ENCODE data around the gene VSNL1. TPM values are rescaled to one million over a fixed set of nuclear protein-coding genes. Genes with fewer than 3 reads are reported as not detected.

VSNL1 gene
- total RNA-seq, 1 donor from 2014 or later: 19.6 TPM

GRCh38 chr2:17674817-17675216, 134.3 kb downstream of the VSNL1 start:
- no peak overlapping the region for H3K27ac Mint-ChIP-seq (ENCODE audit: unreplicated experiment)
- H3K36me3 Mint-ChIP-seq (ENCODE audit: low read depth, unreplicated experiment): no peaks in the 10 kb centered on the region
- no peak for DNase-seq (ENCODE audit: low spot score)
- no peaks in the 10 kb centered on the region for H3K9me3 Mint-ChIP-seq (ENCODE audit: unreplicated experiment)
- no peak for TF ChIP-seq CTCF (IDR thresholded peaks at IDR 0.05; ENCODE audit: unreplicated experiment)
- no peak overlapping the region for H3K4me3 Mint-ChIP-seq (ENCODE audit: unreplicated experiment)
- no peaks in the 10 kb centered on the region for H3K27me3 Mint-ChIP-seq (ENCODE audit: unreplicated experiment)
- peaks cover 2% of the 10 kb centered on the region for H3K4me1 Mint-ChIP-seq (ENCODE audit: unreplicated experiment)

GRCh38 chr2:17680119-17680518, 139.6 kb downstream of the VSNL1 start:
- H3K9me3 Mint-ChIP-seq (ENCODE audit: unreplicated experiment): no peaks in the 10 kb centered on the region
- H3K4me1 Mint-ChIP-seq (ENCODE audit: unreplicated experiment): no peaks in the 10 kb centered on the region
- no peak overlapping the region for H3K4me3 Mint-ChIP-seq (ENCODE audit: unreplicated experiment)
- DNase-seq (ENCODE audit: low spot score): no peak
- no peak overlapping the region for H3K27ac Mint-ChIP-seq (ENCODE audit: unreplicated experiment)
- H3K27me3 Mint-ChIP-seq (ENCODE audit: unreplicated experiment): no peaks in the 10 kb centered on the region
- TF ChIP-seq CTCF (IDR thresholded peaks at IDR 0.05; ENCODE audit: unreplicated experiment): no peak
- H3K36me3 Mint-ChIP-seq (ENCODE audit: low read depth, unreplicated experiment): peaks cover 6% of the 10 kb centered on the region

- no peak overlapping the region for H3K27ac Mint-ChIP-seq (ENCODE audit: unreplicated experiment)
- DNase-seq (ENCODE audit: low spot score): no peak
- H3K4me3 Mint-ChIP-seq (ENCODE audit: unreplicated experiment): no peak overlapping the region
- no peaks in the 10 kb centered on the region for H3K9me3 Mint-ChIP-seq (ENCODE audit: unreplicated experiment)
- H3K27me3 Mint-ChIP-seq (ENCODE audit: unreplicated experiment): no peaks in the 10 kb centered on the region
- H3K4me1 Mint-ChIP-seq (ENCODE audit: unreplicated experiment): no peaks in the 10 kb centered on the region
- peaks cover 6% of the 10 kb centered on the region for H3K36me3 Mint-ChIP-seq (ENCODE audit: low read depth, unreplicated experiment)
- no peak for TF ChIP-seq CTCF (IDR thresholded peaks at IDR 0.05; ENCODE audit: unreplicated experiment)
Observed at GRCh38 chr2:17682098-17682857, 141.8 kb downstream of the VSNL1 start.

- no peak for DNase-seq (ENCODE audit: low spot score)
- H3K36me3 Mint-ChIP-seq (ENCODE audit: low read depth, unreplicated experiment): peaks cover 6% of the 10 kb centered on the region
- H3K4me3 Mint-ChIP-seq (ENCODE audit: unreplicated experiment): no peak overlapping the region
- H3K4me1 Mint-ChIP-seq (ENCODE audit: unreplicated experiment): no peaks in the 10 kb centered on the region
- no peaks in the 10 kb centered on the region for H3K27me3 Mint-ChIP-seq (ENCODE audit: unreplicated experiment)
- no peaks in the 10 kb centered on the region for H3K9me3 Mint-ChIP-seq (ENCODE audit: unreplicated experiment)
- H3K27ac Mint-ChIP-seq (ENCODE audit: unreplicated experiment): no peak overlapping the region
- no peak for TF ChIP-seq CTCF (IDR thresholded peaks at IDR 0.05; ENCODE audit: unreplicated experiment)
Observed at GRCh38 chr2:17683981-17684380, 143.5 kb downstream of the VSNL1 start.

GRCh38 chr2:17688600-17688999, 148.1 kb downstream of the VSNL1 start:
- Mint-ChIP-seq H3K4me1 (ENCODE audit: unreplicated experiment) (no peaks in the 10 kb centered on the region), H3K4me3 (ENCODE audit: unreplicated experiment) (no peak overlapping the region), H3K27ac (ENCODE audit: unreplicated experiment) (no peak overlapping the region), H3K36me3 (ENCODE audit: low read depth, unreplicated experiment) (peaks cover 16% of the 10 kb centered on the region), H3K27me3 (ENCODE audit: unreplicated experiment) (no peaks in the 10 kb centered on the region), H3K9me3 (ENCODE audit: unreplicated experiment) (no peaks in the 10 kb centered on the region)
- no peak for DNase-seq (ENCODE audit: low spot score)
- TF ChIP-seq CTCF (IDR thresholded peaks at IDR 0.05; ENCODE audit: unreplicated experiment): no peak
